ENCODE data around the gene ATP5MC2. TPM values are rescaled to one million over a fixed set of nuclear protein-coding genes. Genes with fewer than 3 reads are reported as not detected.

Gene ATP5MC2
- total RNA-seq, 4 donors from 2014 or later: 194 to 295 (median 245) TPM

DNA sequence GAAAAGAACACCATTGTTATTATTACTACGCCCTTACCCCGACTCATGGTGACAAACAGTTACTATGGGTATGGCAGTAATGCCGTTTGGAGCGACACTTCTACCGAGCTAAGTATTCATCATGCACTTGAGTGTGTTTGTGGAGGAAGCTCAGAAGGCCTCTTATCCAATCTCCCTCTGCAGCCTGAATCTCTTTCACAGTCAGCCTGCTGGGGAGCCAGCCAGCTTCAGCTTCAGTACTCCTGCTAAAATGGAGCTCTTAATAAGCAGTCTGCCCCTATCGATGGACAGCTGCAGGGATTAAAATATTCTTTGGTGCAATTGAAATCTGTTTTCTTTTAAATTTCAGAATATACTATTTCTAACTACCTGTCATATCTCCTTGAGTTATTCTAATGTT, 24.7 kb upstream of the ATP5MC2 start:
- TF ChIP-seq CTCF (IDR thresholded peaks at IDR 0.05): no peak
- ATAC-seq (ENCODE audit: low FRiP score): no peak
- no peak for DNase-seq (ENCODE audit: low spot score)

- TF ChIP-seq CTCF (IDR thresholded peaks at IDR 0.05): no peak
- ATAC-seq (ENCODE audit: low FRiP score) (no peak), DNase-seq (ENCODE audit: low spot score) (no peak)
These were observed 23.8 kb upstream of the ATP5MC2 start for GRCh38 chr12:53699678-53700025.

- TF ChIP-seq CTCF (IDR thresholded peaks at IDR 0.05): no peak
- ATAC-seq (ENCODE audit: low FRiP score) (no peak), DNase-seq (ENCODE audit: low spot score) (no peak)
These were observed 23.2 kb upstream of the ATP5MC2 start for GRCh38 chr12:53698948-53699677.

GRCh38 chr12:53696655-53697331, 20.9 kb upstream of the ATP5MC2 start:
- DNase-seq (ENCODE audit: low spot score) (no peak), ATAC-seq (ENCODE audit: low FRiP score) (peak; percentile 2)
- TF ChIP-seq CTCF (IDR thresholded peaks at IDR 0.05): no peak

DNA sequence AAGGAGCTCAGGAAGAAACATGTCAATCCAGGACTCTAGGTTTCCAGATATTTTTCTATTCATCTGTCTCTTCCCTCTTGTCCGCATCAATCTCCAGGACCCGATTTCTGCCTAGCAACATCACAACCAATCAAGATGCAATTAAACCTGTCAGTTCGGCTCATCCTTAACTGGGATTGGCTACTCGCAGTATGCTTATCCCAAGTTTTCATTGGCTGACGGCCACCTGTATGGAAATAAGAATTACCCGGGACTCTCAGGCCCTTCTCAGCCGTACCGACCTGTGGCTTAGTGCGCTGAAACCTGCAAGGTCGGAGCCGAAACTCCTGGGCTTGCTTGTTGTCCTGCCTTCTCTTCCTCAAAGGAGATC, 20.4 kb upstream of the ATP5MC2 start:
- ATAC-seq (ENCODE audit: low FRiP score): peak; percentile 81
- no peak for TF ChIP-seq CTCF (IDR thresholded peaks at IDR 0.05)
- no peak for DNase-seq (ENCODE audit: low spot score)

GRCh38 chr12:53695152-53696145, 19.6 kb upstream of the ATP5MC2 start:
- ATAC-seq (ENCODE audit: low FRiP score) (peak; percentile 80), DNase-seq (ENCODE audit: low spot score) (no peak)
- no peak for TF ChIP-seq CTCF (IDR thresholded peaks at IDR 0.05)

Data from omental fat pad (tissue), 4 donors.